Jurkat, Clone E6-1 (cell line): Measurements from ENCODE around the gene GPATCH3.
"Not testable (repeated sequence)": the region's sequence is repeated elsewhere in the genome, so short reads cannot be mapped to it uniquely, and the experiment has no call there.

Experiments used
- DNase-seq: peaks from one replicate; pipeline ENCODE4 v3.0.0-alpha.2; 2011; ENCODE audit warnings: low read depth, low spot score
- H3K4me3 ChIP-seq: 2 replicates; pipeline ENCODE4 v1.5.1; 2011; ENCODE audit warnings: mild to moderate bottlenecking, low read length, control low read depth, moderate library complexity

Gene GPATCH3

DNA sequence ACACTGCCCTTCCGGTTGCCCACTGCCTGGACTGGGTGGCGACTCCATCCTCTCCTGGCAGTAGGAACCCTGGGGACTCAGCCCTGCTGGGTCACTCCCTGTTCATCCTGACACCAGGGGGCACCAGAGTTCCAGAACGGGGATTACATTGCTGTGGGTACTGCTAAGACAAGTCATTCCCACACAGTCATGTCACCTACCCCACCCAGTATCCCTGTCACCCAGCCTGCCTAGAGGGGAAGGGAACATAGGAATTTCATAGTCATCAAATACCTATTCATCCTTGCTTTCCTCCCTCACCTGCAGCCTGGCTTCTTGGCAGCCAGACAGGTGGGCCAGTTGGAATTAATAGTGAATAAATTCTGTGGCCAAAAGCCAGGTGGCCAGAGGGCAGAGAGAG lies 47.1 kb downstream of the GPATCH3 start:
- no peak overlapping the region for H3K4me3 ChIP-seq
- DNase-seq: peak; percentile 46

DNA sequence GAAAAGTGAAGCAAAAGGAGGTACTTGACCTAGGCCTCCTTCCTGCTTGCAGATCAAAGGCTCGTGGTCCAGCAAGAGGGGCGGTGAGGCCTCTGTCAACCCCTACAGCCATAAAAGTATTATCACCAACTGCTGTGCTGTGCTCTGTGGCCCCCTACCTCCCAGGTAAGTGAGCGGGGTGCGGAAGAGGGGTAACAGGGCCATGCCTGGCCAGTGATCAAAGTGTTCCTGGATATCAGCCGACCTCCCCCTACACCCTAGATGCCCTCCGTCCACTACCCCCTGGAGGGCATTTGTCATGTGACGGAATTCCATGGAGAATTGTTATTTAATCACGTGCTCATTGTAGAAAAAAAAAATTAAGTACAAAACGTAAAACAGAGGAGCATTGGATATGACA lies 47.6 kb downstream of the GPATCH3 start:
- DNase-seq: no peak
- H3K4me3 ChIP-seq: no peak overlapping the region

- no peak for DNase-seq
- no peak overlapping the region for H3K4me3 ChIP-seq
Observed at GRCh38 chr1:26851106-26851684, 49.1 kb downstream of the GPATCH3 start.

- no peak overlapping the region for H3K4me3 ChIP-seq
Observed at GRCh38 chr1:26848941-26849774, 51.1 kb downstream of the GPATCH3 start.

DNA sequence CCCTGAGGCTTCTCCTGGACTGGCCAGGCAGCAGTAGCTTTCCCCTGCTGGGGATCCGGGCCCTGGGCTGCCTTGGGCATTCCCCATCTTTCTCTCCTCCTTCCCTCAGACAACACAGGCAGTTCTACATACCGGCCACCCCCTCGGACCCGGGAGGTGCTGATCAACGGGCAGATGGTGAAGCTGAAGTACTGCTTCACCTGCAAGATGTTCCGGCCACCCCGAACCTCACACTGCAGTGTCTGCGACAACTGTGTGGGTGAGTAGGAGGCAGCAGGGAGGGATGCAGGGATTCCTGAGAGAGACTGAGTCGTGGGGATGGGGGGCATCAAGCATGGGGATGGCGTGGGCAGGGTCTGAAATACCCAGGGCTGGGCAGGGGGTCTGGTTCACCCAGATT lies 51.8 kb downstream of the GPATCH3 start:
- no peak for DNase-seq
- no peak overlapping the region for H3K4me3 ChIP-seq

More at GRCh38 chr1:26848941-26849774, 51.1 kb downstream of the GPATCH3 start:
- DNase-seq: no peak

DNA sequence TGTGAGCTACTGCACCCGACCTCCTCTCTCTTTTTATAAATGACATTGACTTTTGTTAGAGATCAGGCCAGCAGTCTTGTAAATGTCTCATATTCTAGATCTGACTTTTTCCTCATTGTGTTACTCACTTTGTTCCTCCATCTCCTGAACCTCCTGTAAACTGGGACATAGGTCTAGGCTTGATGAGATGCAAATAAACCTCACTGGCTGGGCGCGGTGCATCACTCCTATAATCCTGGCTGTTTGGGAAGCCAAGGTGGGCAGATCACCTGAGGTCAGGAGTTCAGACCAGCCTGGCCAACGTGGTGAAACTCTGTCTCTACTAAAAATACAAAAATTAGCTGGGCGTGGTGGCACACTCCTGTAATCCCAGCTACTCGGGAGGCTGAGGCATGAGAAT lies 52.4 kb downstream of the GPATCH3 start:
- H3K4me3 ChIP-seq, DNase-seq: not testable (repeated sequence)

DNA sequence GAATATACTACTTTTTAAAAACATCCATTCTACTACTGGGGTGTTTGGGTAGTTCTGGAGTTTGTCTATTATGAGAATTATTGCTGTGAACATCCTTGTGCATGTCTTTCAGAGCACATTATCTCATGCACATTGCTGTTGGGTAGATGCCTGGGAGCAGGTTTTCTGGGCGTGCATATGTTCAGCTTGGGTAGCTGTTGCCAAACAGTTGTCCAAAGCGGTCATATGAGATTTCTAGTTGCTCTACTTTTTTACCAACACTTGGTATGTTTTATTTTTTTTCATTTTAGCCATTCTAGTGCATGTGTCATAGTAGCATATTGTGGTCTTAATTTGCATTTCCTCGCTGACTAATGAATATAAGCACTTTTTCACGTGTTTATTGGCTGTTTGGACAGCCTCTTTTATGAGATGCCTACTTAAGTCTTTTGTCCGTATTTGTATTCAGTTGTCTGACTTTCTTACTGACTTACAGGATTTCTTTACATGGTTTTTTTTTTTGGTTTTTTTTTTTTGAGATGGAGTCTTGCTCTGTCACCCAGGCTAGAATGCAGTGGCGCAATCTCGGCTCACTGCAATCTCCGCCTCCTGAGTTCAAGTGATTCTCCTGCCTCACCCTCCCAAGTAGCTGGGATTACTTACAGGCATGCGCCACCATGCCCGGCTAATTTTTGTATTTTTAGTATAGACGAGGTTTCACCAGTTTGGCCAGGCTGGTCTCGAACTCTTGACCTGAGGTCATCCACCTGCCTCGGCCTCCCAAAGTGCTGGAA lies 55.7 kb downstream of the GPATCH3 start:
- DNase-seq: no peak
- no peak overlapping the region for H3K4me3 ChIP-seq
